IMR-90 (cell line): Measurements from ENCODE around the gene SYNM. TPM values are rescaled to one million over a fixed set of nuclear protein-coding genes. Genes with fewer than 3 reads are reported as not detected.

ENCODE experiments used
- ATAC-seq: fragments of 200-7000 bp; cut with Tn5 transposase; 2 replicates; pipeline ENCODE4 v1.9.1; 2020; ENCODE audit warnings: low read depth, mild to moderate bottlenecking, moderate library complexity
- BruUV-seq: library from RNA; stranded (reverse); fragments of 400-500 nt; replicated peaks from 2 replicates; lab custom pipeline; 2021; lab: Mats Ljungman, UMichigan
- CTCF ChIA-PET: fragments of 300-600 bp; formaldehyde crosslinking; extraction: SDS; loops from one replicate; lab custom pipeline; 2021; ENCODE audit warnings: antibody characterized with exemption; lab: Yijun Ruan, JAX
- POLR2A ChIA-PET: fragments of 300-600 bp; sonication (Branson Sonifier 250); formaldehyde crosslinking; loops from one replicate; lab custom pipeline; 2022; ENCODE audit warnings: antibody characterized with exemption; ENCODE audit not compliant: unreplicated experiment; lab: Charles Lee
- DNase-seq: peaks from one replicate; pipeline ENCODE4 v3.0.0; 2013
- H2AFZ ChIP-seq: replicated peaks from 2 replicates; pipeline ENCODE3; 2013; ENCODE audit warnings: low read length, mild to moderate bottlenecking; ENCODE audit not compliant: poor library complexity
- H2AK5ac ChIP-seq: 2 replicates; pipeline ENCODE4 v1.6.1; 2013; ENCODE audit warnings: low read depth, low read length, inconsistent platforms
- H2AK9ac ChIP-seq: replicated peaks from 2 replicates; pipeline ENCODE3; 2013; ENCODE audit warnings: mild to moderate bottlenecking, low read depth, low read length, moderate library complexity; ENCODE audit not compliant: poor library complexity
- H2BK120ac ChIP-seq: 2 replicates; pipeline ENCODE4 v1.6.1; 2013; ENCODE audit warnings: low read depth, low read length, inconsistent platforms
- H2BK15ac ChIP-seq: 3 replicates; pipeline ENCODE4 v1.6.1; 2013; ENCODE audit warnings: low read depth, low read length, inconsistent platforms
- H2BK20ac ChIP-seq: 2 replicates; pipeline ENCODE4 v1.6.1; 2013; ENCODE audit warnings: low read depth, mild to moderate bottlenecking, inconsistent platforms, low read length, moderate library complexity
- H2BK5ac ChIP-seq: 2 replicates; pipeline ENCODE4 v1.6.1; 2013; ENCODE audit warnings: mild to moderate bottlenecking, low read depth, low read length, inconsistent platforms; ENCODE audit not compliant: poor library complexity, severe bottlenecking
- H3K14ac ChIP-seq: replicated peaks from 2 replicates; pipeline ENCODE4 v1.6.1; 2013; ENCODE audit warnings: low read depth, low read length, inconsistent platforms
- H3K18ac ChIP-seq: 2 replicates; pipeline ENCODE4 v1.6.1; 2013; ENCODE audit warnings: low read depth, low read length, control low read depth
- H3K23ac ChIP-seq: 2 replicates; pipeline ENCODE4 v1.6.1; 2013; ENCODE audit warnings: low read depth, low read length, inconsistent platforms
- H3K27ac ChIP-seq: 2 replicates; pipeline ENCODE4 v1.5.1; 2013; ENCODE audit warnings: mild to moderate bottlenecking, control low read depth, low read length; ENCODE audit not compliant: insufficient read depth
- H3K27me3 ChIP-seq: 2 replicates; pipeline ENCODE4 v1.6.1; 2013; ENCODE audit warnings: low read length; ENCODE audit not compliant: control insufficient read depth, insufficient read depth
- H3K36me3 ChIP-seq: 2 replicates; pipeline ENCODE4 v1.6.1; 2013; ENCODE audit warnings: low read length, mixed read lengths; ENCODE audit not compliant: control insufficient read depth, insufficient read depth
- H3K4ac ChIP-seq: 2 replicates; pipeline ENCODE4 v1.6.1; 2013; ENCODE audit warnings: low read depth, low read length, inconsistent platforms
- H3K4me1 ChIP-seq: 2 replicates; pipeline ENCODE4 v1.6.1; 2013; ENCODE audit warnings: low read length, mixed read lengths; ENCODE audit not compliant: control insufficient read depth, insufficient read depth
- H3K4me2 ChIP-seq: 2 replicates; pipeline ENCODE4 v1.6.1; 2013; ENCODE audit warnings: low read depth, mild to moderate bottlenecking, control low read depth, low read length, moderate library complexity
- H3K4me3 ChIP-seq: 2 replicates; pipeline ENCODE4 v1.5.1; 2013; ENCODE audit warnings: low read depth, mild to moderate bottlenecking, control low read depth, low read length, moderate library complexity; ENCODE audit not compliant: insufficient read depth
- H3K56ac ChIP-seq: 2 replicates; pipeline ENCODE4 v1.6.1; 2013; ENCODE audit warnings: low read length, inconsistent platforms; ENCODE audit not compliant: insufficient read depth; ENCODE audit errors: extremely low read depth
- H3K79me1 ChIP-seq, 2 experiments: 2 replicates each; pipeline ENCODE4 v1.6.1; 2013; ENCODE audit warnings: low read length in 2 of 2, inconsistent platforms in 1 of 2, low read depth in 1 of 2
- H3K9ac ChIP-seq: 2 replicates; pipeline ENCODE4 v1.6.1; 2013; ENCODE audit warnings: low read depth, low read length, control low read depth
- H3K9me1 ChIP-seq: 2 replicates; pipeline ENCODE4 v1.6.1; 2013; ENCODE audit warnings: low read length, inconsistent platforms; ENCODE audit not compliant: insufficient read depth
- H3K9me3 ChIP-seq: 2 replicates; pipeline ENCODE4 v1.6.1; 2013; ENCODE audit warnings: low read length; ENCODE audit not compliant: control insufficient read depth, insufficient read depth
- H4K20me1 ChIP-seq: 2 replicates; pipeline ENCODE4 v1.6.1; 2013; ENCODE audit warnings: low read length, inconsistent platforms; ENCODE audit not compliant: insufficient read depth
- H4K5ac ChIP-seq: 2 replicates; pipeline ENCODE4 v1.6.1; 2013; ENCODE audit warnings: mild to moderate bottlenecking, low read depth, low read length, control low read depth
- H4K8ac ChIP-seq, 2 experiments: 2 replicates each; pipeline ENCODE4 v1.6.1; 2013; ENCODE audit warnings: low read depth in 2 of 2, low read length in 2 of 2, control low read depth in 1 of 2, inconsistent platforms in 1 of 2
- H4K91ac ChIP-seq: 2 replicates; pipeline ENCODE4 v1.6.1; 2013; ENCODE audit warnings: low read depth, low read length, inconsistent platforms; ENCODE audit not compliant: insufficient read depth
- BHLHE40 ChIP-seq: fragments of 150-350 bp; IDR thresholded peaks from 2 replicates; pipeline ENCODE4 v1.6.1; 2016; ENCODE audit warnings: mild to moderate bottlenecking, low read depth, low read length
- RAD21 ChIP-seq: IDR thresholded peaks from 2 replicates; pipeline ENCODE4 v1.6.1; 2012; ENCODE audit warnings: low read length, improper control_type of control experiment
- WGBS, 2 experiments: methylation state at CpG; one replicate each; pipeline versions ENCODE4 v1.1.5 to v1.1.7; 2013; ENCODE audit warnings: missing lambda C conversion rate in 2 of 2; ENCODE audit not compliant: insufficient read length in 1 of 2; ENCODE audit errors: extremely low coverage in 2 of 2; 5-methylcytosine and 5-hydroxymethylcytosine counted together
- dilution Hi-C: fragments of 300-500 bp; cut with HindIII; formaldehyde crosslinking; loops from one replicate; pipeline ENCODE4 v1.14.3; 2018; ENCODE audit warnings: low sequenced_read_pairs; ENCODE audit not compliant: unreplicated experiment
- in situ Hi-C: fragments of 300-500 bp; cut with MboI; formaldehyde crosslinking; loops from 3 replicates; pipeline ENCODE4 v1.14.3; 2019; ENCODE audit warnings: low sequenced_read_pairs, inconsistent platforms, mixed read lengths
- intact Hi-C: fragments of 100-400 bp; cut with micrococcal nuclease; formaldehyde crosslinking; loops from 2 replicates; pipeline ENCODE4 v1.10.0; 2022
- polyA plus RNA-seq, 3 experiments: library from polyadenylated mRNA; depleted of rRNA; stranded (reverse); fragments of >200 nt; gene quantifications; 2 replicates each; pipeline ENCODE4 v1.2.3, GENCODE V29; 2012; ENCODE audit warnings: low replicate concordance in 1 of 3
- total RNA-seq: library from RNA; depleted of rRNA; stranded (reverse); fragments of >200 nt; gene quantifications from 2 replicates; pipeline ENCODE4 v1.2.3, GENCODE V29; 2012

Gene SYNM
- total and polyA plus RNA-seq, 2 of the 4 experiments (the other 2 are of a cell fraction): 2.1 to 3.4 TPM

DNA sequence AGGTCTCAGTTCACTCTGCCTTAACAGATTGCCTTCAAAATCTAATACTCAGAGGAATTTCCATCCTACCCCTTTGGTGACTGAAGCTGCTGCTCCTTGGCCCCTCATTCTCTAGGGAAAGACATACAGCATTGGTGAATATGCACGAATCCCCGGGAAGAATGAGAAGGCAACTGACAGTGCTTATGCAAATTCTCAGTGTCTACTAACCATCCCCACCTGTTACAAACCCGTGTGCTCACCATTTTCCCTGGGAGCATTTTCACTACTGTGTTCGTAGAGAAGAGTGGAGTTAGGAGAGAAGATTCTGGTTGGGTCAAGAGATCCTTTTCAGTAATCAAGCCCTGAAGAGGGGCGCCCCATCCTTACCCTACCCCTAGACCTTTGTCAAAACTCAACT, 37.7 kb downstream of the SYNM start:
- no peaks in the 10 kb centered on the region for H4K20me1 ChIP-seq
- no peak overlapping the region for H3K23ac ChIP-seq
- peaks cover 2% of the 10 kb centered on the region; the same call in 1 of the 2 replicates for H3K36me3 ChIP-seq
- no peak overlapping the region for H4K8ac ChIP-seq
- H2AK9ac ChIP-seq: no peak overlapping the region
- ChIA-PET POLR2A (no interaction called here), CTCF (no interaction called here)
- H3K9me1 ChIP-seq: peaks cover 15% of the 10 kb centered on the region; the same call in 1 of the 2 replicates
- H2AK5ac ChIP-seq: no peak overlapping the region
- H2BK15ac ChIP-seq: no peak overlapping the region
- dilution Hi-C loops (no loop called here), in situ Hi-C loops (no loop called here), intact Hi-C loops (no loop called here)
- no peak overlapping the region for H3K56ac ChIP-seq
- H3K14ac ChIP-seq: no peak overlapping the region
- H3K27ac ChIP-seq: no peak overlapping the region
- TF ChIP-seq BHLHE40 (no peak), RAD21 (no peak)
- no peak for DNase-seq
- no peak overlapping the region for H4K91ac ChIP-seq
- H3K79me1 ChIP-seq: no peaks in the 10 kb centered on the region; a peak in 1 of 4 replicates
- no peak overlapping the region for H3K18ac ChIP-seq
- no peaks in the 10 kb centered on the region for H3K9me3 ChIP-seq
- no TSS peak for BruUV-seq
- no peaks in the 10 kb centered on the region for H3K27me3 ChIP-seq
- no peak for ATAC-seq
- H3K4me3 ChIP-seq: no peak overlapping the region
- H2BK120ac ChIP-seq: no peak overlapping the region
- H3K4me1 ChIP-seq: peaks cover 9% of the 10 kb centered on the region
- no peak overlapping the region for H2BK5ac ChIP-seq
- no peak overlapping the region for H3K4me2 ChIP-seq
- H2BK20ac ChIP-seq: no peak overlapping the region
- H4K5ac ChIP-seq: no peak overlapping the region
- no peak overlapping the region for H3K9ac ChIP-seq
- H3K4ac ChIP-seq: no peak overlapping the region
- H2AFZ ChIP-seq: no peak overlapping the region
- WGBS, 2 experiments: no CpG with 5 or more reads among the region's 5 CpGs
